MM.1S (cell line): Measurements from ENCODE around the gene CDK8.

Source experiments
- DNase-seq: peaks from one replicate; pipeline ENCODE4 v3.0.0-alpha.2; 2015
- H2AFZ ChIP-seq: fragments of 300-600 bp; sonication (generic); 2 replicates; pipeline ENCODE4 v1.6.0; 2016; ENCODE audit warnings: antibody characterized with exemption, low read length
- H3F3A ChIP-seq: fragments of 300-600 bp; sonication (generic); 2 replicates; pipeline ENCODE4 v1.6.1; 2016; ENCODE audit warnings: mild to moderate bottlenecking, antibody characterized with exemption, low read length, moderate library complexity, mixed read lengths; ENCODE audit not compliant: insufficient read depth
- H3K27ac ChIP-seq: fragments of 300-600 bp; sonication (generic); 2 replicates; pipeline ENCODE4 v1.5.1; 2016; ENCODE audit warnings: mild to moderate bottlenecking, low read length
- H3K27me3 ChIP-seq: fragments of 300-600 bp; sonication (generic); replicated peaks from 2 replicates; pipeline ENCODE4 v1.6.0; 2016; ENCODE audit warnings: low read length; ENCODE audit not compliant: insufficient read depth
- H3K36me3 ChIP-seq: fragments of 300-600 bp; sonication (generic); replicated peaks from 2 replicates; pipeline ENCODE4 v1.6.1; 2016; ENCODE audit warnings: mild to moderate bottlenecking, low read length, mixed read lengths; ENCODE audit not compliant: insufficient read depth
- H3K4me1 ChIP-seq: fragments of 300-600 bp; sonication (generic); 2 replicates; pipeline ENCODE4 v1.6.1; 2016; ENCODE audit warnings: low read length, mixed read lengths
- H3K4me2 ChIP-seq: fragments of 300-600 bp; sonication (generic); 2 replicates; pipeline ENCODE4 v1.6.0; 2016; ENCODE audit warnings: low read depth, low read length
- H3K4me3 ChIP-seq: fragments of 300-600 bp; sonication (generic); 2 replicates; pipeline ENCODE4 v1.5.1; 2016; ENCODE audit warnings: low read length, mixed read lengths
- H3K79me2 ChIP-seq: fragments of 300-600 bp; sonication (generic); 2 replicates; pipeline ENCODE4 v1.6.1; 2016; ENCODE audit warnings: mixed run types, low read length, mixed read lengths
- H3K9ac ChIP-seq: fragments of 300-600 bp; sonication (generic); 2 replicates; pipeline ENCODE4 v1.6.1; 2016; ENCODE audit warnings: low read length, mixed read lengths
- H3K9me2 ChIP-seq: fragments of 300-600 bp; sonication (generic); replicated peaks from 2 replicates; pipeline ENCODE4 v1.6.1; 2016; ENCODE audit warnings: mild to moderate bottlenecking, low read length, mixed read lengths; ENCODE audit not compliant: insufficient read depth
- H3K9me3 ChIP-seq: fragments of 300-600 bp; sonication (generic); replicated peaks from 2 replicates; pipeline ENCODE4 v1.6.1; 2016; ENCODE audit warnings: mild to moderate bottlenecking, low read length, mixed read lengths; ENCODE audit not compliant: insufficient read depth
- H4K20me1 ChIP-seq: fragments of 300-600 bp; sonication (generic); 2 replicates; pipeline ENCODE4 v1.6.1; 2016; ENCODE audit warnings: mild to moderate bottlenecking, low read length, moderate library complexity, mixed read lengths; ENCODE audit not compliant: insufficient read depth
- CTCF ChIP-seq: fragments of 300-600 bp; sonication (generic); IDR thresholded peaks from 2 replicates; pipeline ENCODE4 v1.5.1; 2016; ENCODE audit warnings: antibody characterized with exemption, low read length, mixed read lengths
- EZH2 ChIP-seq: fragments of 300-600 bp; sonication (generic); optimal IDR thresholded peaks from 2 replicates; pipeline ENCODE3; 2017; ENCODE audit warnings: low read depth, mild to moderate bottlenecking, antibody characterized with exemption, low read length, mixed read lengths
- EZH2phosphoT487 ChIP-seq: fragments of 300-600 bp; sonication (generic); IDR thresholded peaks from 2 replicates; pipeline ENCODE4 v1.6.1; 2018; ENCODE audit warnings: antibody characterized with exemption, low read length

The CDK8 gene

GRCh38 chr13:26323127-26323526 lies 69.2 kb downstream of the CDK8 start:
- Histone ChIP-seq H3K27me3 (no peaks in the 10 kb centered on the region), H3K4me2 (no peak overlapping the region), H3K27ac (no peak overlapping the region), H3F3A (no peaks in the 10 kb centered on the region), H3K4me1 (no peaks in the 10 kb centered on the region), H3K79me2 (no peaks in the 10 kb centered on the region), H3K9ac (no peak overlapping the region), H3K9me2 (no peaks in the 10 kb centered on the region), H2AFZ (no peak overlapping the region), H3K36me3 (no peaks in the 10 kb centered on the region), H3K4me3 (no peak overlapping the region), H3K9me3 (no peaks in the 10 kb centered on the region), H4K20me1 (no peaks in the 10 kb centered on the region)
- no peak for DNase-seq
- no peak for TF ChIP-seq EZH2
- no peak for TF ChIP-seq EZH2phosphoT487
- TF ChIP-seq CTCF = no peak

GRCh38 chr13:26323764-26324163 lies 69.8 kb downstream of the CDK8 start:
- Histone ChIP-seq H3F3A (no peaks in the 10 kb centered on the region), H3K9me2 (no peaks in the 10 kb centered on the region), H3K9me3 (no peaks in the 10 kb centered on the region), H3K27me3 (no peaks in the 10 kb centered on the region), H3K4me1 (no peaks in the 10 kb centered on the region), H3K27ac (no peak overlapping the region), H3K9ac (no peak overlapping the region), H4K20me1 (no peaks in the 10 kb centered on the region), H3K4me3 (no peak overlapping the region), H3K4me2 (no peak overlapping the region), H2AFZ (no peak overlapping the region), H3K79me2 (no peaks in the 10 kb centered on the region), H3K36me3 (no peaks in the 10 kb centered on the region)
- no peak for DNase-seq
- no peak for TF ChIP-seq EZH2phosphoT487
- no peak for TF ChIP-seq CTCF
- TF ChIP-seq EZH2 = no peak

GRCh38 chr13:26324294-26324693 lies 70.4 kb downstream of the CDK8 start:
- no peaks in the 10 kb centered on the region for H3K36me3 ChIP-seq
- H4K20me1 ChIP-seq = no peaks in the 10 kb centered on the region
- no peaks in the 10 kb centered on the region for H3K79me2 ChIP-seq
- no peaks in the 10 kb centered on the region for H3K9me3 ChIP-seq
- H3K9ac ChIP-seq = no peak overlapping the region
- no peak for DNase-seq
- no peaks in the 10 kb centered on the region for H3F3A ChIP-seq
- H3K9me2 ChIP-seq = no peaks in the 10 kb centered on the region
- no peak overlapping the region for H3K4me2 ChIP-seq
- no peaks in the 10 kb centered on the region for H3K4me1 ChIP-seq
- H2AFZ ChIP-seq = no peak overlapping the region
- H3K4me3 ChIP-seq = no peak overlapping the region
- no peak overlapping the region for H3K27ac ChIP-seq
- H3K27me3 ChIP-seq = no peaks in the 10 kb centered on the region
- TF ChIP-seq EZH2 = no peak

GRCh38 chr13:26324867-26325266 lies 70.9 kb downstream of the CDK8 start:
- Histone ChIP-seq H3K27me3 (no peaks in the 10 kb centered on the region), H3K36me3 (no peaks in the 10 kb centered on the region), H3K79me2 (no peaks in the 10 kb centered on the region), H2AFZ (no peak overlapping the region), H3K9ac (no peak overlapping the region), H3K9me3 (no peaks in the 10 kb centered on the region), H3K4me1 (no peaks in the 10 kb centered on the region), H4K20me1 (no peaks in the 10 kb centered on the region), H3K4me2 (no peak overlapping the region), H3K9me2 (no peaks in the 10 kb centered on the region), H3K27ac (no peak overlapping the region), H3K4me3 (no peak overlapping the region), H3F3A (no peaks in the 10 kb centered on the region)
- TF ChIP-seq CTCF (no peak), EZH2 (no peak), EZH2phosphoT487 (no peak)
- DNase-seq = no peak
